ENCODE results near the gene WDR17. TPM values are rescaled to one million over a fixed set of nuclear protein-coding genes. Genes with fewer than 3 reads are reported as not detected.

WDR17 gene
- polyA plus RNA-seq, 1 donor from 2014 or later = 1.3 TPM

Other genes starting within 250 kb of the WDR17 start
- not detected for gene SPATA4, start 129.7 kb downstream of the WDR17 start, polyA plus RNA-seq
- gene ASB5, start 203.4 kb downstream of the WDR17 start, polyA plus RNA-seq = not detected